Measurements from ENCODE around the gene MACROD2. TPM values are rescaled to one million over a fixed set of nuclear protein-coding genes. Genes with fewer than 3 reads are reported as not detected.
"Not testable (repeated sequence)": the region's sequence is repeated elsewhere in the genome, so short reads cannot be mapped to it uniquely, and the experiment has no call there.

The MACROD2 gene
- total RNA-seq, 4 donors from 2014 or later, result 1.8 to 4.8 (median 2.9) TPM

DNA sequence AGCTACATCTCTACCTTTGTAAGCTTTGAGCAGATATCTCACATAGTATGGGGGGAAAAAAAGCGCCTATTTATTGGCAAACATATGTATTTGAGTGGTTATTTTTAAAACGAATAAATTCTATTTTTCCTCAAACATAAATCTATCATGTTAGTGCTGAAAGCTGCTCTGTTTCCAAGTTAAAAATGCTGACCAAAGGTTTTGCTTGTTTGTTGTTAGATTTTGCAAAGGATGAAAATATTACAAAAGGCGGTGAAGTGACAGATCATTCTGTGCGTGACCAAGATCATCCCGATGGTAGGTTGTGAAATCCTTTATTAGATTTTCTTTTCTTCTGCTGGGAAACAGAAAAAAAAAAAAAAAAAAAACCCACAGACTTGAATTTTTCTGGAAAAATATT is 1972.0 kb downstream of the MACROD2 start:
- TF ChIP-seq POLR2A (IDR thresholded peaks at IDR 0.05), result no peak
- TF ChIP-seq, protein P1, sequence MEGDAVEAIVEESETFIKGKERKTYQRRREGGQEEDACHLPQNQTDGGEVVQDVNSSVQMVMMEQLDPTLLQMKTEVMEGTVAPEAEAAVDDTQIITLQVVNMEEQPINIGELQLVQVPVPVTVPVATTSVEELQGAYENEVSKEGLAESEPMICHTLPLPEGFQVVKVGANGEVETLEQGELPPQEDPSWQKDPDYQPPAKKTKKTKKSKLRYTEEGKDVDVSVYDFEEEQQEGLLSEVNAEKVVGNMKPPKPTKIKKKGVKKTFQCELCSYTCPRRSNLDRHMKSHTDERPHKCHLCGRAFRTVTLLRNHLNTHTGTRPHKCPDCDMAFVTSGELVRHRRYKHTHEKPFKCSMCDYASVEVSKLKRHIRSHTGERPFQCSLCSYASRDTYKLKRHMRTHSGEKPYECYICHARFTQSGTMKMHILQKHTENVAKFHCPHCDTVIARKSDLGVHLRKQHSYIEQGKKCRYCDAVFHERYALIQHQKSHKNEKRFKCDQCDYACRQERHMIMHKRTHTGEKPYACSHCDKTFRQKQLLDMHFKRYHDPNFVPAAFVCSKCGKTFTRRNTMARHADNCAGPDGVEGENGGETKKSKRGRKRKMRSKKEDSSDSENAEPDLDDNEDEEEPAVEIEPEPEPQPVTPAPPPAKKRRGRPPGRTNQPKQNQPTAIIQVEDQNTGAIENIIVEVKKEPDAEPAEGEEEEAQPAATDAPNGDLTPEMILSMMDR (IDR thresholded peaks at IDR 0.05), result no peak
- H3K27me3 ChIP-seq, result no peaks in the 10 kb centered on the region
- H3K27ac ChIP-seq, result no peak overlapping the region
- no peaks in the 10 kb centered on the region for H3K4me1 ChIP-seq
- no peak overlapping the region for H3K4me3 ChIP-seq
- no peaks in the 10 kb centered on the region for H3K36me3 ChIP-seq
- WGBS, 2 donors, result 72 to 77% methylated on average over 5 of the region's 5 CpGs
- intact Hi-C loops (cut with DNase I), result no loop called here
- H3K9me3 ChIP-seq, result no peaks in the 10 kb centered on the region
- no peak for DNase-seq

DNA sequence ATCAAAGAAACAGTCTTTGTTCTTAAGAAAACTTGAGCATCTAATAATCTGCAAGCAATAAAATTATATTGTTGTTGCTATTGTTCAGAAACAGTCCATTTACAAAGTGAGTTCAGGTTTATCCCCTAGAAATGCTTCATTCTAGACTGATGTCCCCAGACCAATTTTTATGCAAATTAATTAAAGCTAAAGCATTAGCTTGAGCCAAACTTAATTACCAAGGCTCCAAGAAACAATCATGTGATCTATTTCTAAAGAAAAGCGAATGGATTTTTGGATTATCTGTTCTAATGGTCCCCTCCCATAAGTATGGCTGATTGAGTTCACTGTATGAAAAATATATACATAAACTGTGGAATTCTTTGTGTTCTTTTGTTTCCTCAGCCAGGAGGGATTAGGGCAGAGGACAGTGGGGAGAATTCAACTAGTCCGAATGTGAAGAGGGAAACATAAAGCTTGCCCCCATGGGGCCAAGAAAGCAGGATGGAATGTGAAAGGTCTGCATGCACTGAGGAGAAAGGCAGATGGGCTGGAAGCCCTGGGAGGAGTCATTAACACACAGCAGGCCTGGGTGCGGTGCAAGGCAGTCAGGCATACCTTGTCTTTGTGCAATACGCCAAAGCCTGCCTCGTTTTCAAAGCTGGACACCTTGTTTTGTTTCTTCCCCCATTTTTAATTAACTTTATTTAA is 1980.9 kb downstream of the MACROD2 start:
- H3K9me3 ChIP-seq, result no peaks in the 10 kb centered on the region
- intact Hi-C loops (cut with DNase I), result no loop called here
- no peak overlapping the region for H3K4me3 ChIP-seq
- WGBS, 2 donors, result 46 to 48% methylated on average over 5 of the region's 5 CpGs
- H3K27me3 ChIP-seq, result no peaks in the 10 kb centered on the region
- H3K4me1 ChIP-seq, result no peaks in the 10 kb centered on the region
- no peak for DNase-seq
- no peak overlapping the region for H3K27ac ChIP-seq
- H3K36me3 ChIP-seq, result no peaks in the 10 kb centered on the region
- TF ChIP-seq, protein P1 (IDR thresholded peaks at IDR 0.05), result no peak
- no peak for TF ChIP-seq POLR2A (IDR thresholded peaks at IDR 0.05)

DNA sequence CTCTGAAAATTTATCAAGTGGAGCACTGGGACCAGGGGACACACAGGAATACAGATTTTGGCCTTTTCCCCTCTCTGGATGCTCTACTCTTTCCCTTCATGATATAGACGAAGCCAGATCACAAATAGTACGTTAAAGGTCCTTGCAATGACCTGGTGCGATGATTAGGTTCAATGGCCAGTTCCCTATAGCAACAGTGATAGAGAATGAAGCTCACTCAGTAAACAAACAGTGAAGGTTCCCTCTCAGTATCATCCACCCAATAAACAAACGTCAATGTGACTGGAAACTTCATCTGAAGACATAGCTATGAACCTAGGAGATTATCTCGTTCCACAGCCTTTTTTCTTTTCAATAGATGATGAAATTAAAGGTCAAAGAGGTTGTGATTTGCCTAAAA is 1981.7 kb downstream of the MACROD2 start:
- WGBS, 2 donors, result 47 to 58% methylated on average over 4 to 5 of the region's 5 CpGs
- DNase-seq, result no peak
- H3K36me3 ChIP-seq, result no peaks in the 10 kb centered on the region
- intact Hi-C loops (cut with DNase I), result no loop called here
- no peaks in the 10 kb centered on the region for H3K4me1 ChIP-seq
- TF ChIP-seq, protein P1 (IDR thresholded peaks at IDR 0.05), result no peak
- TF ChIP-seq POLR2A (IDR thresholded peaks at IDR 0.05), result no peak
- H3K4me3 ChIP-seq, result no peak overlapping the region
- H3K27me3 ChIP-seq, result no peaks in the 10 kb centered on the region
- H3K27ac ChIP-seq, result no peak overlapping the region
- H3K9me3 ChIP-seq, result no peaks in the 10 kb centered on the region

DNA sequence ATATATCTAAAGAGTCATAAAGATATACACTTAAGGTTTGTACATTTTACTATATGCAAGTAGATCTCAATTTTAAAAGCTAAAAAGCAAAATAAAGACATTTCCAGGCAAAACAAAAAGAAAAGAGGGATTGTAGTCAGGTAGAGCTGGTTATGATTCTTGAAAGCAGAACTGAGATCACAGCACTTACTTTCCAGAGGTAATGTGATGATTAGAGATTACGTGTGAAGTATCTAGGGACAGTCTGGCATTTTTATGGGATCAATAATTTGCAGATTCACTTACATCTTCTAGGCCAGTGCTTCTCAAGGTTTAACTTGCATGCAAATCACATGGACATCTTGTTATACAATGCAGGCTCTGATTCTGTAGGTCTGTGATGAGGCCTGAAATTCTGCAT is 1982.4 kb downstream of the MACROD2 start:
- H3K4me3 ChIP-seq, result no peak overlapping the region
- H3K27ac ChIP-seq, result no peak overlapping the region
- H3K27me3 ChIP-seq, result no peaks in the 10 kb centered on the region
- H3K9me3 ChIP-seq, result no peaks in the 10 kb centered on the region
- TF ChIP-seq POLR2A (IDR thresholded peaks at IDR 0.05), result no peak
- TF ChIP-seq, protein P1 (IDR thresholded peaks at IDR 0.05), result no peak
- 75 to 97% methylated on average over 1 of the region's 1 CpG for WGBS, 2 donors
- H3K4me1 ChIP-seq, result no peaks in the 10 kb centered on the region
- no peak for DNase-seq
- intact Hi-C loops (cut with DNase I), result no loop called here
- no peaks in the 10 kb centered on the region for H3K36me3 ChIP-seq

DNA sequence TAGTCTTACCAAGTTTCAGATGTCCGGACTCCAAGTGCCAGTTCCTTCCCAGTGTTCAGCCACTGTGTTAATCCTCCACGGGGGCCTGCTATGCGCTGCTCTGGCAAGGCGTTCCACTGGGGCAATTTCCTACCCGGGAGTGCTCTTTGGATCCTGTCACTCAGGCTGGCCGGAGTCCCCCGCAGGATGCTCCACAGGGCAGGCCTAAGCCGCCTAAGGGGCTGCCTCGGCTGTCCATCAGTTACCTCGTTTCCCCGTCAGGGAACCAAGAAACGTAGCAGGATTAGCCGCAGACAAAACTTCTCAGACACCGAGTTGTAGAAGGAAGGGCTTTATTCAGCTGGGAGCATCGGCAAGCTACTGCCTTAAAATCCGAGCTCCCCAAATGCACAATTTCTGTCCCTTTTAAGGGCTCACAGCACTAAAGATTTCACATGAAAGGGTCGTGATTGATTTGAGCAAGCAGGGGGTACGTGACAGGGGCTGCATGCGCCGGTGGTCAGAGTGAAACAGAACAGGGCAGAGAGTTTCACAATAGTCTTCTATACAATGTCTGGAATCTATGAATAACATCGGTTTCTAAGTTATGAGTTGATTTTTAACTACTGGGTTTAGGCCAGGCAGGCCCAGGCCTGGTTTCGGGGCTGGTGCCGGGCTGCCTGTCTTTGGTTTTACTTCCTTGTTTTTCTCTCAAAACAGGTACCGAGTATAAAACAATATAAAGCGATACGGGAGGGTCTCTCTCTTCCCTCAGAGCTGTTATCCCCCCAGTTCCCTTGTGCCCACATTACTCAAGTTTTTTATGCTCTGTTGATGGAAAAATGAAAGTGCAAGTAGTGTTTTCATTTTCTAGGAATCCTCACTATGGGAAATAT is 1990.4 kb downstream of the MACROD2 start:
- H3K9me3 ChIP-seq; H3K36me3 ChIP-seq; intact Hi-C loops (cut with DNase I); H3K4me3 ChIP-seq; DNase-seq; H3K27ac ChIP-seq; H3K27me3 ChIP-seq; H3K4me1 ChIP-seq: not testable (repeated sequence)
- 74 to 84% methylated on average over 13 to 15 of the region's 26 CpGs for WGBS, 2 donors
